LoVo (cell line): ENCODE data around the gene XRCC4.

ENCODE experiments used
- DNase-seq: peaks from one replicate; pipeline ENCODE4 v3.0.0-alpha.2; 2016; ENCODE audit warnings: low spot score

Gene XRCC4

DNA sequence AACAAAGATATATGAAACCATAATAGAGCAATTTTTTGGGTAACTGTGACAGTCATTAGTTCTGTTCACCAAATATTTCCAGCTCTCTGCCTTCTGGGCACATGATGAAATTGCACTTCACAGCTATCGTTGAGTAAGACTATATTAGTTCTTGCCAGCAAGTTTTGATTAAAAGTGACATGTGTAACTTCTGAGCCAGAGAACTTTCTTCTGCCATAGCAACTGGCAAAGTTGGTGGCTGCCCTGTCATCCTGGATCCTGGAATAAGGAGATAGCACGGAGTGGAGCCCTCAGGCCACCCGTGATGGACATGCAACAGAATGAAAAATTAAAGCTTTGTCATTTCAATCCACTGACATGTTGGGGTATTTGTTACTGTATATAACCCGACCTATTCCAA lies 199.8 kb downstream of the XRCC4 start:
- no peak for DNase-seq

DNA sequence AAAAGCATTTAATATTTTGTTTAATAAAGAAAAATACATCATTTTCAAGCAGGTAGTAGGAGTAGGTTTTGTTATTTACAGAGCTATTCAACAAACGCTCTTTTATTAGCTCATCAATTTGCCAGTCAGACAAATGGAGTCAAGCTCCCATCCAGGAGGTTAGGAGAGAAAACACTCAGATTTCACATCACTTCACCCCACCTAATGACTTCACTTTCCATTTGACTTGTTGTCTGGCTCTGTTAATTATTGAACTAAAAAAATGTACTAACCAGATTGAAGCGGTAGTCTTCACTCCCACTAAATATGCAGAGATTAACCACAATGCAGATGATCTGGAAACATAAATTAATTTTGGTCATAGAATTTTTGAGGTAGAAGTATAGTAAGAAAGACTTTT lies 200.6 kb downstream of the XRCC4 start:
- DNase-seq, result no peak

DNA sequence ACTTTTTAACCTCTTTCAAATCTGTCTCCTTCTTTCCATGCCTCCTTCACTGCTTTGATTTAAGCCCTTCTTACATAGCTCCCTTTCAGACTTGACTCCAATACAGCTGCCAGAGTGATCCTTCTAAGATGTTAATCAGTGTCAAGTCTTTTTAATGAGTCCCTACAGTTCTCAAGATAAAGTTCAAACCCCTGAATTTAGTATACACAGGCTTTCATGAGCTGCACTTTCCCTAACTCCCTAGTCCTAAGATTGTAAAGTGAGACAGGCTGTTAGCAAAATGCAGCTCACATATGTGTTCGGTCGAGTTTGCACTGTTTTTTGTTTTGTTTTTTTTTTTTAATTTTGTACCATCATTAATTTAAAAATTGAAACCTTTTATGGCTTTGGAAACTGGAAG lies 203.8 kb downstream of the XRCC4 start:
- DNase-seq, result no peak

DNA sequence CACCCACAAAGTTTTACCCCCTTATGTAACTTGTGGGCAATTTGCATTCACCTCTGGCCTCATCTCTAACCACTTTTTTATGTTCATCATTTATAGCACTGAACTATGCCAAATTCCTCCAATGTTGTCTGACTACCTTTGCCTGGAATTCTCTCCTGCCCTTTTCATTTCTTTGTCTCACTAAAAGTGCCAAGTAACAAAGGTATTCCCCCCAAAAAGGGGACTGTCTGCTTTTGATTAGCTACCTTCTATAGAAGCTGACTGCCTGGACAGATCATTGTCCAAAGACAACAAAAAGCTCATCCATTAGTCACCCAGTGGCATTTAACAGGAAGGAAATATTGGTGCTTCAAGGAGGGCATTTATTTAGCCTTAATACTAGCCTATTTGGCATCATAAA lies 204.3 kb downstream of the XRCC4 start:
- DNase-seq, result peak; percentile 21

DNA sequence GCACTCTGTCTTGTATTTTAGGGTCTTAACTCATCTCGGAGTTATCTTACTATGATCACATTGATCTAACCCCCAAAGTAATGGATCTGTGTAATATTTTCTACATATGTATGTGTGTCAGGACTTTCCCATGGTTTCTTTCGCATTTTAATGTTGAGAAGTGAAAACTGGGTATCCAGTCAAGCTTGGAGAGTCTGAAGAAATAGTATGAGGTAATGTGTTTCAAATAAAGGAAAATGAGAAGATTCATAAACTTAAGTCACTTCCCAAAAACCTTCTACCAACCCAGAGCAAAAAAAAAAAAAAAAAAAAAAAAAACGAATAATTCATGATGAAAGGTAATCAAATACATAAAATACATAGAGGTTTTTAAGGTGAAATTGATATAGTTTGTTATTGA lies 206.4 kb downstream of the XRCC4 start:
- DNase-seq, result no peak

DNA sequence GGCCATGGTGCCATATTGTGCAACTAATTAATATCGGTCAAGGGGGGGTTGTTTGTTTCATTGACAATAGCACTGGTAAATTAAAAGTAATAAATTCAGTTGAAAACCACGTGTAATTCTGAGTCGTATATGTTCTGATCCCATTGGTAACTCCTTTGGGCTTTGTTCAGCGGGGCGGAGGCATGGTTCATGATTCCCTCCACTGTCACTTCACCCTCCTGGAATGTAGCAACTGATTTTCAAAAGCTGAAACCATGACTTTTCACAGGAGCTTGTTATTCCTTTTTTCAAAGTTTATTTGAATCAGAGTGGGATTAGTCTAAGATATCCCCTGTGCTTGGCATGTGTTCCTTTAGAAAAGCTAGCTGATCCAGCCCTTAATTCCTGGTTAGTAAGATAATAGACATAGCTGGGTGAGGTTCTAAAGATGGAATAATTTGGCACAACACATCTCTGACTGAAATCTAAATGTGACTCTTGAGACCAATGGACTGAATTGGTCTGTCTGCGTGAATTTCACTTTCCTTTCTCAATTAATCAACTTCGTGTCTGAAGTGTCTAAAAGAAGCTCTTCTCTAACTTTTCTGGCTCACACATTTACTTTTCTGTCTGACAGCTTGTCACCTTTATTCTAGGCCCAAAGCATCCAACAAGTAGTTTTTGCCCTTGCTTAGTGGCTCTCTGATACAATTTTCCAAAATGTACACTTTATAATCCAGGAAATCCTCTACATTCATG lies 208.5 kb downstream of the XRCC4 start:
- no peak for DNase-seq

DNA sequence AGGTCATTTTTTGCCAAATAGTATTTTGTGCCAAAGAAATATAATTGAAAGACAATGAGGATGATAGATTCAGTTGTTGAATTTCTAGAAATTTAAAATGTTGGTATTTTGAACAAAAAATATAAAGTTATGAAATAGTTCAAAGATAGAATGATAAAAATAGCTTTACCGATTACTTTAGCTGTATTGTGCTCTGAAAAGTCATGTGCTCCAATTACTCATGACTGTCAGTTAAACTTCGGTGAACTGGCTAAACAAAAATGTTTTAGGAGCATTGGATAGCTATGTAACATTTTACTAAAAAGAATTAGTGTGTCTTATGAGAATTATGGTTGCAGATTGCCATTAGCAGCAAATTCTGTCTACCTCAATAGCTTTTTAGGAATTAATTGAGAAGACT lies 216.9 kb downstream of the XRCC4 start:
- DNase-seq, result no peak

DNA sequence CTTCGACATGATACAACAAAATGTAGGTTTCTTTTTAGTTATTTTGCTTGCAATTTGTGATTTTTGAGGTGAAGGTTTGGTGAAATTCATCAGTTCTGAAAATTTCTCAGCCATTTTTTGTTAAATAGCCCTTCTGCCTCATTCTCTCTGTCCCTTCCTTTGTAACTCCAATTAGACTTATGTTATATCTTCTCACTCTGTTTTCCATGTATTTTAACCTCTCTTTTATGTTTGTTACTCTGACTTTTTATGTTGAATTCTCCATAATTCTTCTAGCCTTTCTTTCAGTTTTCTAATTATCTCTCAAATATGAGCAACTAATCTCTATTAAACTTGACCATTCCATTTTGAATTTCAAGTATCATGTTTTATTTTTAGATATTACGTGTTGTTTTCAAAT lies 222.0 kb downstream of the XRCC4 start:
- no peak for DNase-seq

DNA sequence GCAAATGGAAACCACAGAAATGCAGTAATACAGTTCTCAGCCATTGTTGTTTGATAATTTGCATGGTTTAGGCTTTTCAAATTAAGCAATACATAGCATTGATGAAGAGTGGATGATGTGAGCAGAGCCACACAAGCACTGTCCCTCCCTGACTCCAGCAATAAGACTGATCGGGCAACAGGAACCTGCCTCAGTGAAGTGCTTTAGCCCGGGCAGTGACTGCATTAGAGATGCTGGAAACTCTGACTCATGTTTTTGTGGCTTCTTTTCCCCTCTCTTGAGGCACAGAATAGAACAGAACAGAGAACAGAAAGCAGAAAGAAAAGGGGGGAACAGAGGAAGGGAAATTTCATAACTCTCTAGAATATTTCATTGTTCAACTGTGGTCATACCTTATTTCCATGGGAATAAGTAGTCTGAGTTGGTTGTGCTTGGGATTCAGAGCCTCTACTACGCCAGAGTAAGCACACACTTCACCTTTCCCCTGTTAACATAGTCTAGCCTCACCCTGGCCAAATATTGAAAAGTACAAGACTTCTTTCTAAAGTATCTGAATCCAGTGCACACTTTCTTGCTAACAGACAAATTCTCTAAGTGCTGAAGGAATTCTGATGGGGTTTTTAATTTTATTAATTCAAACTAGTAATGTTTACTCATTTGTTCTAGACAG lies 229.4 kb downstream of the XRCC4 start:
- no peak for DNase-seq

DNA sequence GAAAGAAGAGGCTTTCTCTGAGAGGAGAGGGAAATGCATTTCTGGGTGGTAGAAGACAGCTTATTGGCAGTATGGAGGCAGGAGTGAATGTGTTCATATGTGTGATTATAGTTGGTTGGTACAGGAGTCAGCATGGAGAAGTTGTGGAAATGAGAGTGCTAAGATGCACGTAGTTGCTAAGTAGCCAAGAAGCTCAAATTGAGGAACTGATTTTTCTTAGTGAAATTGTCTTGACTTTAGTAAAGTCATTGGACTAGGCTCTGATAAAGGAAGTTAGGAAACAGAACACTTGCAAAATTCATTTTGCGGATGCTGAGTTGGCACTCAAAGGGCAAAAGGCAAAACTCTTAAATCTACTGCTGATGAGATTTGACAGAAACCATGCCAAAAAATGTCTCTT lies 235.3 kb downstream of the XRCC4 start:
- DNase-seq, result no peak

DNA sequence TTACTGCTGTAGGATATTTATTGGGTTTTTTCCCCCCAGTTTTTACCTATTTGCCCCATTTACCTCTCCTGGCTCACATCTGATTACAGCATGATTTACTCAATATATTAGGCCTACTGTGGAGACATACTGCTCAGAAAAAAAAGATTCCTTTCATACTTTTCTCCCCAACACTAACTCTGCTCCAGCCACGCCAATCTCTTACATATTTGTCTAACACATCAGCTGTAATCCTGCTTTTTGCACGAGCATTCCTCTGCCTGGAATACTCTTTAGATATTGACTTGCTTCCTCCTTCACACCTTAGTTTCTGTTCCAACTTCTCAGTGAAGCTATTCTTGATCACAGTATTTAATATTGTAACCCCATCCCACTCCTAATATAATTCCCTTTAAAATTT lies 236.1 kb downstream of the XRCC4 start:
- DNase-seq, result no peak

DNA sequence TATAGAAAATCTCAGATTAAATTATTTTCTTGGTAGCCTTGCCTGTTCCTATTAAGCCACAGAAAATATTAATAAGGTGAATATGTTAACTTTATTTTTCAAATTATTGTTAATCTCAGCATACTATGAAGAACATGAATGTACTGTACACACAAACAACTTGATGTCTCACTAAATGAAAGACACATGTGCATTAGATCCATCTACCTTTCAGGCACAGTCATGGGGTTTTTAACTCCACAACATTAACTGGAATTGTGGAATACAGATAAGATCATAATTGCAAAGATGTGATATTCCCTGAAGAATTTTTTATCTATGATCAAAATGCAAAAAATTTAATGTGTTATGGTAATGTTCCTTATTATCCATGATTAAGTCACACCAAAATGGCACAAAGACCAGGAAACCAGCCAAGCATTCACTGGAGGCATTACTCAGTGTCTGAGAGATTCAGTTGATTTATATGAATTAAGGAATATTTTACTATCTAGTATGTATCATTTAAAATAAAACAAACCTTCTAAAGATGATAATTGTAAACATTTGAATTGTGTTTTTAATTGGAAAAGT lies 244.2 kb downstream of the XRCC4 start:
- no peak for DNase-seq

DNA sequence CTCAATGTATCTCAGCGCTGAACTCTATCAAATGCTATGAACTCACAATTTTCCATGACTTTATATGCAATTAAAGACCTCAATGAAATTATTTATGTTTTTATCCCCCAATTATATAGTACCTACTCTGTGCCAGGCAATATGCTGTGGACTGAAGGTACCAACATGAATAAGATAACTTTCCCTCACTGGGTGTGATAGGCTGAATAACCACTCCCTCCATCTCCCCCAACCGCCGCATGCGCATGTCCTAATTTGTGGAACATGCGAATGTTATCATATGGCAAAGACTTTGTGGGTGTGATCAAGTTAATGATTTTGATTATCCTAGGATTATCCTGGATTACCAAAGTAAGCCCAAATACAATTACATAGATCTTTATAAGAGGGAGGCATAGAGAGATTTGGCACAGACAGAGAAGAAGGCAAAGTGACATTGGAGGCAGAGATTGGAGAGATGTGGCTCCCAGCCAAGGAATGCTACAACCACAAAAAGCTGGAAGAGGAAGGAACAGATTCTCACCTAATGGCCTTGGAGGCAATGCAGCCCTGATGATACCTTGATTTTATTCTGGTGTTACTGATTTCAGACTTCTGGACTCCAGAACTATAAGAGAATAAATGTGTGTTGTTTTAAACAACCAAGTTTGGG lies 245.1 kb downstream of the XRCC4 start:
- no peak for DNase-seq

DNA sequence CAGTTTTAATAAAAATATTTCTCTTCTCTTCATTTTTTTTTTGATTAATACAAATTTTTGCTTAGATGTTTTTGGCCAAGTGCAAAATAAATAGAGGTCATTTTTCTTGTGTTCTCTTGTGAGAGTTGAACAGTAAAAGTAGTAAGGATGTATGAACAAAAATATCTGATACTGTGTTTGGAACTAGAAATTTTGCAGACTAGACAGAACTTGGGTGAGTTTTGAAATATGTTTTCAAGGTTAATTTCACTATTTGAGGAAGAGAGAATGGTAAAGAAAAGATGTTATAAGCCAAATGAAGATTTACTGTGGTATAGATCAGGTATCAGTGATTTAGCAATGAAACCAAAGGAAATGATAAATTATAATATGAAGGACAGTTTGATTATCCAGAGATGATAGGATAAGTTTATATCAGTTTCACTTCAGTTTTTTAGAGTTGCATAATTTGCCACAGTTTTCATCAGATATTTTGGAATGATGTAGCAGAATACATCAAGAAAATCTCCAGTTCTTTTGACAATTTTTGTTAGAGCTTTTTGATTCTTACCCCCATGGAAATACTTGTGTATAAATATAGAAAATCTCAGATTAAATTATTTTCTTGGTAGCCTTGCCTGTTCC lies 246.3 kb downstream of the XRCC4 start:
- DNase-seq, result no peak

DNA sequence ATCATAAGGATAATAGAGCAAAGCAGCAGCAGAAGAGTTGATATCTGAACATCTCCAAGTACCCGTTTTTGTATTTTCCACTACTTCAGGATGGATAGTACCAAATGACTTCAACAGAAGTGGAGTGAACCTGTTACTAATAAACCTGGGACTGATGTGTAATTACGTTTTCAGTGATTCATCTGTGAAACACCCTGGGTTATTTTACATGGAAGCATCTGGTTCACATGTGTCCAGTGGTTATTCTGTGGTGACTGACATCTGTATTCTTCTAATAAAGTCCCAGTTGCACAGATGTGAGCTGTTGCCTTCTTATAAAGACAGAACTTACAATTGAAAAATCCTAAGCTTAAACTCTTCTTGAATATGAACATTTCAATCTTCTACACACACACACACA lies 254.5 kb downstream of the XRCC4 start:
- DNase-seq, result no peak

DNA sequence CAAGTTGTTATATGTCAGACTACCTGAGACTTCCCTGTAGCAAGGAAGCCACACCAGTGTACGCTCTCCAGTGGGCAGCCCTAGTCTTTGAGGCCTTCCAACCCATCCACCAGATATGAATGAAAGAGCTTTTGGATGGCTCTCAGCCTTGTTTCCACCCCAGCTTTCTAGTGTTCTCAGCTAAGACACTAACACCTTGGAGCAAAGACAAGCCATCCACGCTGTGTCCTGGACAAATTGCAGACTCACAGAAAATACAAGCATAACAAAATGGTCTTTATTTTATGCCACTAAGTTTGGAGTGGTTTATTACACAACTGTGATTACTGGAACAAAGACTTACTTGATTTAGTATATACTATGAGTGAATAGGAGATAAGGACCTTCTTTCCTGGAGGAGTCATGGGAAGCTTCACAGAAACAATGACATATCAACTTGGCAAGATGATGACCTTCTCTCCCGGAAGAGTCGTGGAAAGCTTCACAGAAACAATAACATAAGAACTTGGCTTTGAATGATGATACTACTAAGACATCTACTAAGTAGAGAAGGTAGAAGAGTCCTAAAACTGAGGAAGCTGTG lies 260.2 kb downstream of the XRCC4 start:
- no peak for DNase-seq

DNA sequence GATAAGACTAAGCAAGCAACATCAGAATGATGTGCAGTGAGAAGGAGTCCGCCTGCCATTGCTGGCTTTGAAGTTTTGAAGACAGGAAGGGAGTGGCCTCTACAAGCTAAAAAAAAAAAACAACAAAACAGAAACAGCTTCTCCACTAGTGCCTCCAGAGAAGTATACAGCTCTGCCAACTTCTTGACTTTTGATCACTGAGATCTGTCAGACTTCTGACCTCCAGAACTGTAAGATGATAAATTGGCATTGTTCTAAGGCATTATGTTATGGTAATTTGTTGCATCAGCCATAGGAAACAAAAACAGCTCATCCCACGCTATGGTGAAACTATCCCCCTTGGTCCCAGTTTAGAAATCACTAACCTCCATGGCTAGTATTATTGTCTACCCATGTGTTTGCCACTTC lies 263.2 kb downstream of the XRCC4 start:
- DNase-seq, result no peak

DNA sequence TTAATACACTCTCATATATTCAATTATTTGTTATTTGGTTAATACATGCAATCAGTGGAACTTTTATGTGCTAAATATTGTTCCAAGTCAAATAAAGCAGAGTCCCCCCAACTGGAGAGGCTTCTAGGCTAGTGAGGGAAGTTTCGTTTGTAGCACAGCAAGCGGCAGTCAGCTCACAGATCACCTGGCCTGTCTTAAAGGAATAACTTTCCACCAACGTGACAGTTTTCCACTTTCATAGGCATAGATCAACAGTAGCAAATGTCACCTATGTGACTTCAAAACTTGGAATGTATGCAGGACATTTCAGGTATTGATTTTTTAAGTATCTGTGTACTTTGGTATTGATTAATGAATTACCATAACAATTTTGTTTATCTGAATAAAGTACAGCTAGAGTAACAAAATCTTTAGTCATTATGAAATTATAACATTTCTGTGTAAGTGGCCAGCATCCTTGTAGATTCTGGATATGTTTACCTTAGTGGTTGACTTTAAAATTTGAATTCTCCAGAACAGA lies 264.5 kb downstream of the XRCC4 start:
- DNase-seq, result no peak

DNA sequence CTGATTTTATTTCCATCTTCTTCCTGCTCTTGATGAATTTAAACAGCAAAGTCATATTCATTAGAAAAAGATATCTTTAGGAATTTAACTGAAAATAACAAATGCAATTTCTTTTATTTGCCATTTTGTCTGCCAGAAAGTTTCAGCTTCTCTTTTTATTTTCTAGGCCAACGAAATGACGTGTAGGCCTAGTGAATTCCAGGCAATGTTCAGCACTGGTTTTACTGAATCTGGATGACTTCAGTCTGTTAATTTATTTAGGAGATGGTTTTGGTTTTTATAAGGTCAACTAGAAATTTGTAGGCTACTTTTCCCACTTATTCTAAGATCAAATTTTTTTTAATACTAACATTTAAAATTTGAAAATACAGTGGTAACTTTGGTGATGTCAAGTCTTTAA lies 265.1 kb downstream of the XRCC4 start:
- no peak for DNase-seq

DNA sequence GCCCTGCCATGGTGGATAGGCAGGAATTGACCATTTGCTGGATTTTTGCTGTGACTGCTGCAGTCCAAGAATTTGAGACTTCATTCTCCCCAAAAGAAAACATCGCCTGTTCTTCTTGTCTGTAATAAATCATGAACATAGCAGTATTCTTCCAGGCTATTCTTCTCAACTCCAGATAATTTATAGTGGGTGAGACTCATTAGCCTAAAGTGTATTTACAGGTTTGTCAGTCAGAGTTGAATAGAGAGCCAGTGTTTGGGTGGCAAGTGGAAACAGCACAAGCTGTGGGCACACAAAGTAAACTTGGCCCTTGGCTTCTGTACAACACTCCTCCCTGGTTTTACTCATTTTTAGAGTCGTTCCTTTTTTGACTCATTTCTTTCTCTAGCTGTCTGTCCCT lies 266.0 kb downstream of the XRCC4 start:
- no peak for DNase-seq

DNA sequence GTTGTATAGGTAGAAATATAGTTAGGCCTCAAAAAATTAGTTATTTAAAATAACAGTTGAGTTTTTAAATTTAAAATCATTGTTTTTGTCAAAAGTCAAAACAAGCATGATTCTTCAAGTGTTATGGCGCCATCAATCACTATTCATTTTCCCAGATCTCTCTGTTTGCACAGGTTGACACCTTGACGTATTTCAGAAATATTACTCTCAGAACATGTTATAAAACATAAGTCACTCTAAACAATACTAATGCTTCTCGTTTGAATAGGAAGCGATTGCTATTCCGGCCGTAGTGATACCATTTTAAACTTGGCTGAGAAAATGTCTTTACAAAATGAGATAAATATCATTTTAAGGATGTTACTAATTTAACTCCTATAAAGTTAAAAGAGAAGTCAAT lies 268.1 kb downstream of the XRCC4 start:
- no peak for DNase-seq

DNA sequence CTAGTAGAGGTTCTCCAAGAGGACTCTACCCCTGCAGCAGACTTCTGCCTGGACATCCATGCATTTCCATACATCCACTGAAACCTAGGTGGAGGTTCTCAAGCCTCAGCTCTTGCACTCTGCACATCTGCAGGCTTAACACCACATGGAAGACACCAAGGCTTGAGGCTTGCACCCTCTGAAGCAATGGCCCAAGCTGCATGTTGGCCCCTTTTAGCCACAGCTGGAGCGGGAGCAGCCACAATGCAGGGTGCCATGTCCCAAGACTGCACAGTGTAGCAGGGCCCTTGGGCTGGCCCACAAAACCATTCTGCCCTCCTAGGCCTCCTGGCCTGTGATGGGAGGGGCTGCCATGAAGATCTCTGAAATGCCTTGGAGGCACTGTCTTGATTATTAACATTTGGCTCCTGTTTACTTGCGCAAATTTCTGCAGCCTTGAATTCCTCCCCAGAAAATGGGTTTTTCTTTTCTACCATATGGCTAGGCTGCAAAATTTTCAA lies 271.0 kb downstream of the XRCC4 start:
- no peak for DNase-seq
